Endothelial cell of umbilical vein (primary cell): ENCODE data around the gene RAB24. TPM values are rescaled to one million over a fixed set of nuclear protein-coding genes. Genes with fewer than 3 reads are reported as not detected.
A peak's percentile ranks its signal among the peaks of the same experiment; 100 is the strongest.

ENCODE experiments used
- BruUV-seq: library from RNA; stranded (reverse); fragments of 400-500 nt; replicated peaks from 2 replicates; lab custom pipeline; 2021; lab: Mats Ljungman, UMichigan
- CTCF ChIA-PET: fragments of 300-600, 350-600 bp; sonication (Branson Sonifier 250); formaldehyde crosslinking; loops from one replicate; lab custom pipeline; 2021; ENCODE audit warnings: antibody characterized with exemption, inconsistent platforms; lab: Charles Lee
- POLR2A ChIA-PET: fragments of 300-600, 350-600 bp; sonication (Branson Sonifier 250); formaldehyde crosslinking; loops from one replicate; lab custom pipeline; 2021; ENCODE audit warnings: antibody characterized with exemption, inconsistent platforms; lab: Charles Lee
- DNase-seq: peaks from one replicate; pipeline ENCODE4 v3.0.0-alpha.2; 2011; ENCODE audit warnings: low read depth, low spot score
- FAIRE-seq: peaks from 2 replicates; lab custom pipeline; 2011; peaks lifted over from hg19 to GRCh38; lab: Jason Lieb, UNC
- H2AFZ ChIP-seq: 2 replicates; pipeline ENCODE4 v1.6.0; 2012; ENCODE audit warnings: low read depth, low read length, control low read depth, inconsistent platforms
- H3K27ac ChIP-seq: 2 replicates; pipeline ENCODE4 v1.5.1; 2011; ENCODE audit warnings: low read depth, mild to moderate bottlenecking, control low read depth, low read length, moderate library complexity; ENCODE audit not compliant: insufficient read depth
- H3K27me3 ChIP-seq, 2 experiments: 2 replicates each; pipeline versions ENCODE4 v1.6.0 to v1.6.1; 2011; ENCODE audit warnings: low read length in 2 of 2, mixed read lengths in 1 of 2; ENCODE audit not compliant: control insufficient read depth in 2 of 2, insufficient read depth in 2 of 2
- H3K36me3 ChIP-seq, 2 experiments: 2 replicates in 1 of 2; 3 replicates in 1 of 2; pipeline ENCODE4 v1.5.1; 2011; ENCODE audit warnings: low read length in 2 of 2, mild to moderate bottlenecking in 1 of 2, moderate library complexity in 1 of 2; ENCODE audit not compliant: control insufficient read depth in 2 of 2, insufficient read depth in 2 of 2; ENCODE audit errors: extremely low read depth in 1 of 2
- H3K4me1 ChIP-seq: 3 replicates; pipeline ENCODE4 v1.5.1; 2011; ENCODE audit warnings: mild to moderate bottlenecking, low read length; ENCODE audit not compliant: control insufficient read depth, insufficient read depth; ENCODE audit errors: extremely low read depth
- H3K4me2 ChIP-seq: 2 replicates; pipeline ENCODE4 v1.6.1; 2011; ENCODE audit warnings: low read length, control low read depth, mixed read lengths; ENCODE audit not compliant: insufficient read depth
- H3K4me3 ChIP-seq, 3 experiments: fragments of 200-600 bp in 1 of 3; sonication (generic), shearing (Covaris generic) in 1 of 3; replicated peaks in 1 of 3; 2 replicates each; pipeline ENCODE4 v1.5.1; 2011 to 2016; ENCODE audit warnings: control low read depth in 3 of 3, low read length in 3 of 3, mild to moderate bottlenecking in 2 of 3, inconsistent platforms in 1 of 3, low read depth in 1 of 3, moderate library complexity in 1 of 3; ENCODE audit not compliant: insufficient read depth in 1 of 3
- H3K79me2 ChIP-seq: 2 replicates; pipeline ENCODE4 v1.6.0; 2012; ENCODE audit warnings: low read length, inconsistent platforms; ENCODE audit not compliant: control insufficient read depth, insufficient read depth
- H3K9ac ChIP-seq: replicated peaks from 2 replicates; pipeline ENCODE3; 2011; ENCODE audit warnings: low read length, control low read depth; ENCODE audit not compliant: insufficient read depth; ENCODE audit errors: extremely low read depth
- H3K9me1 ChIP-seq: replicated peaks from 3 replicates; pipeline ENCODE4 v1.6.0; 2011; ENCODE audit warnings: mild to moderate bottlenecking, low read length; ENCODE audit not compliant: control insufficient read depth, insufficient read depth; ENCODE audit errors: extremely low read depth
- H3K9me3 ChIP-seq: replicated peaks from 2 replicates; pipeline ENCODE4 v1.5.1; 2012; ENCODE audit warnings: low read length, inconsistent platforms; ENCODE audit not compliant: control insufficient read depth, insufficient read depth
- H4K20me1 ChIP-seq: replicated peaks from 2 replicates; pipeline ENCODE3; 2011; ENCODE audit warnings: mild to moderate bottlenecking, low read length; ENCODE audit not compliant: control insufficient read depth, insufficient read depth; ENCODE audit errors: extremely low read depth
- CTCF ChIP-seq, 2 donors: IDR thresholded peaks; 1 replicate in 1 of 2; 2 replicates in 1 of 2; pipeline ENCODE4 v1.5.1; 2011; ENCODE audit warnings: low read length in 2 of 2, mild to moderate bottlenecking in 2 of 2, moderate library complexity in 2 of 2, control low read depth in 1 of 2, inconsistent platforms in 1 of 2, low read depth in 1 of 2; ENCODE audit not compliant: insufficient read depth in 1 of 2; ENCODE audit errors: extremely low read depth in 1 of 2
- EZH2 ChIP-seq: IDR thresholded peaks from 2 replicates; pipeline ENCODE4 v1.6.1; 2012; ENCODE audit warnings: borderline replicate concordance, low read depth, mild to moderate bottlenecking, moderate library complexity, low read length, inconsistent platforms; ENCODE audit not compliant: severe bottlenecking
- FOS ChIP-seq: IDR thresholded peaks from 2 replicates; pipeline ENCODE4 v1.6.1; 2011; ENCODE audit warnings: mild to moderate bottlenecking, low read length, moderate library complexity, borderline replicate concordance; ENCODE audit not compliant: insufficient read depth
- MAX ChIP-seq: IDR thresholded peaks from 2 replicates; pipeline ENCODE4 v1.6.1; 2011; ENCODE audit not compliant: insufficient read depth, insufficient read length
- MYC ChIP-seq: IDR thresholded peaks from one replicate; pipeline ENCODE4 v1.6.1; 2011; ENCODE audit warnings: mild to moderate bottlenecking, low read depth, low read length
- POLR2A ChIP-seq: IDR thresholded peaks from 2 replicates; pipeline ENCODE4 v1.6.1; 2012; ENCODE audit warnings: low read depth, mild to moderate bottlenecking, control low read depth, low read length
- dilution Hi-C: fragments of 300-500 bp; cut with MboI; formaldehyde crosslinking; loops from one replicate; pipeline ENCODE4 v1.15.0; 2019; ENCODE audit warnings: low sequenced_read_pairs; ENCODE audit not compliant: extremely low pct_ligation_motif_present
- intact Hi-C: fragments of 100-400 bp; cut with micrococcal nuclease; formaldehyde crosslinking; loops from one replicate; pipeline ENCODE4 v1.10.0; 2022
- polyA plus RNA-seq, 4 experiments: library from polyadenylated mRNA; depleted of rRNA in 3 of 4; stranded (reverse) in 3 of 4; unstranded in 1 of 4; fragments of >200 nt; gene quantifications; 2 replicates each; pipeline versions ENCODE4 v1.2.1 to v1.2.3, GENCODE V29; 2011 to 2012; ENCODE audit warnings: missing spikeins in 1 of 4
- total RNA-seq: library from RNA; stranded (reverse); gene quantifications from 2 replicates; pipeline ENCODE4 v1.2.3, GENCODE V29; 2021

RAB24 gene
- total and polyA plus RNA-seq, 2 donors (not counting 3 experiments of a cell fraction or from before 2014, with no cell fraction given) = 20.7 to 44.0 TPM

GRCh38 chr5:177276886-177277285 lies 26.6 kb downstream of the RAB24 start:
- peaks cover 10 to 16% of the 10 kb centered on the region in 2 experiments for H3K36me3 ChIP-seq
- intact Hi-C loops = loop anchor here (1.0 kb wide), 1 partner anchor 163 kb away; no protein-coding TSS in a partner anchor
- ChIA-PET POLR2A (no interaction called here), CTCF (interaction anchor here (0.6 to 1.6 kb wide), 5 partner anchors 10 to 165 kb away, joined by 3 to 8 read pairs (median 3); no protein-coding TSS in a partner anchor)
- H3K27me3 ChIP-seq = no peaks in the 10 kb centered on the region
- no peaks in the 10 kb centered on the region for H3K9me3 ChIP-seq
- H4K20me1 ChIP-seq = no peaks in the 10 kb centered on the region
- H3K9ac ChIP-seq = no peak overlapping the region
- H3K4me2 ChIP-seq = no peak overlapping the region
- no peaks in the 10 kb centered on the region for H3K79me2 ChIP-seq
- no TSS peak for BruUV-seq
- FAIRE-seq (no peak), DNase-seq (peak; percentile 61)
- no peak for TF ChIP-seq CTCF (IDR thresholded peaks at IDR 0.05; ENCODE audit: extremely low read depth in 1 of 2, insufficient read depth in 1 of 2, low read depth in 1 of 2, low read length in 2 of 2)
- peak; percentile 9 for TF ChIP-seq FOS
- TF ChIP-seq MYC = no peak
- H3K4me3 ChIP-seq = no peak overlapping the region
- no peaks in the 10 kb centered on the region for H3K9me1 ChIP-seq
- H3K27ac ChIP-seq = no peak overlapping the region
- H2AFZ ChIP-seq = no peak overlapping the region
- H3K4me1 ChIP-seq = peaks cover 3% of the 10 kb centered on the region
- dilution Hi-C loops = no loop called here

GRCh38 chr5:177275883-177276282 lies 27.6 kb downstream of the RAB24 start:
- ChIA-PET CTCF (interaction anchor here (1.6 kb wide), 1 partner anchor 12 kb away, joined by 8 read pairs; no protein-coding TSS in a partner anchor), POLR2A (no interaction called here)
- H3K4me2 ChIP-seq = no peak overlapping the region
- no peak overlapping the region for H3K27ac ChIP-seq
- no peak overlapping the region for H3K9ac ChIP-seq
- H3K79me2 ChIP-seq = no peaks in the 10 kb centered on the region
- intact Hi-C loops (no loop called here), dilution Hi-C loops (no loop called here)
- no TSS peak for BruUV-seq
- H3K9me3 ChIP-seq = no peaks in the 10 kb centered on the region
- H3K4me3 ChIP-seq = no peak overlapping the region
- H3K9me1 ChIP-seq = no peaks in the 10 kb centered on the region
- H3K36me3 ChIP-seq = peaks cover 10 to 13% of the 10 kb centered on the region in 2 experiments
- DNase-seq (no peak), FAIRE-seq (no peak)
- no peaks in the 10 kb centered on the region for H4K20me1 ChIP-seq
- H2AFZ ChIP-seq = no peak overlapping the region
- TF ChIP-seq MYC (no peak), POLR2A (no peak), EZH2 (no peak), MAX (no peak)
- H3K4me1 ChIP-seq = peaks cover 3% of the 10 kb centered on the region
- H3K27me3 ChIP-seq = no peaks in the 10 kb centered on the region
